Measurements from ENCODE around the gene CBARP.

The CBARP gene

GRCh38 chr19:1245494-1246264, 7.9 kb upstream of the CBARP start:
- H3K9ac ChIP-seq (ENCODE audit: low read length), result no peak overlapping the region
- peak overlapping the region; percentile 31; the same call in 1 of the 2 replicates for H3K27ac ChIP-seq (ENCODE audit: low read depth, low read length)
- no peak overlapping the region for H3K4me3 ChIP-seq (ENCODE audit: insufficient read depth, low read length, poor library complexity, severe bottlenecking)
- H3K36me3 ChIP-seq (ENCODE audit: low read length), result no peaks in the 10 kb centered on the region
- no peaks in the 10 kb centered on the region for H3K27me3 ChIP-seq (ENCODE audit: low read length)
- peak overlapping the region; percentile 56 for H3K4me2 ChIP-seq (ENCODE audit: low read depth, low read length, poor library complexity, severe bottlenecking)
- H3K9me3 ChIP-seq (ENCODE audit: insufficient read depth, low read length), result no peaks in the 10 kb centered on the region
- H3F3A ChIP-seq (ENCODE audit: insufficient read depth), result peaks cover 25% of the 10 kb centered on the region; the same call in 1 of the 2 replicates
- H3K9me2 ChIP-seq (replicated peaks; ENCODE audit: insufficient read depth, low read length), result no peaks in the 10 kb centered on the region
- H3K79me2 ChIP-seq (ENCODE audit: insufficient read depth, low read length), result peaks cover 16% of the 10 kb centered on the region
- no peak overlapping the region for H2AFZ ChIP-seq (ENCODE audit: low read depth, low read length, severe bottlenecking)
- H4K20me1 ChIP-seq (ENCODE audit: low read depth, low read length), result no peaks in the 10 kb centered on the region
- TF ChIP-seq CTCF (IDR thresholded peaks at IDR 0.05; ENCODE audit: insufficient read depth, low read length, poor library complexity, severe bottlenecking) (no peak), EZH2phosphoT487 (conservative IDR thresholded peaks at IDR 0.05; ENCODE audit: low read length) (no peak)

- H3K36me3 ChIP-seq (ENCODE audit: low read length), result no peaks in the 10 kb centered on the region
- peak overlapping the region; percentile 56 for H3K4me2 ChIP-seq (ENCODE audit: low read depth, low read length, poor library complexity, severe bottlenecking)
- peaks cover 13% of the 10 kb centered on the region; the same call in 1 of the 2 replicates for H3K79me2 ChIP-seq (ENCODE audit: insufficient read depth, low read length)
- H3K27me3 ChIP-seq (ENCODE audit: low read length), result no peaks in the 10 kb centered on the region
- H3K9ac ChIP-seq (ENCODE audit: low read length), result peak overlapping the region; percentile 53
- H3F3A ChIP-seq (ENCODE audit: insufficient read depth), result peaks cover 25% of the 10 kb centered on the region; the same call in 1 of the 2 replicates
- TF ChIP-seq EZH2phosphoT487 (conservative IDR thresholded peaks at IDR 0.05; ENCODE audit: low read length), result no peak
- no peak for TF ChIP-seq CTCF (IDR thresholded peaks at IDR 0.05; ENCODE audit: insufficient read depth, low read length, poor library complexity, severe bottlenecking)
- peak overlapping the region; percentile 18 for H3K4me3 ChIP-seq (ENCODE audit: insufficient read depth, low read length, poor library complexity, severe bottlenecking)
- no peak overlapping the region for H2AFZ ChIP-seq (ENCODE audit: low read depth, low read length, severe bottlenecking)
- no peaks in the 10 kb centered on the region for H4K20me1 ChIP-seq (ENCODE audit: low read depth, low read length)
- H3K9me3 ChIP-seq (ENCODE audit: insufficient read depth, low read length), result no peaks in the 10 kb centered on the region
- no peaks in the 10 kb centered on the region for H3K9me2 ChIP-seq (replicated peaks; ENCODE audit: insufficient read depth, low read length)
- H3K27ac ChIP-seq (ENCODE audit: low read depth, low read length), result peak overlapping the region; percentile 66
Measured at GRCh38 chr19:1244693-1245451, 7.1 kb upstream of the CBARP start.

GRCh38 chr19:1243768-1244692, 6.2 kb upstream of the CBARP start:
- peak overlapping the region; percentile 66 for H3K27ac ChIP-seq (ENCODE audit: low read depth, low read length)
- H3F3A ChIP-seq (ENCODE audit: insufficient read depth), result peaks cover 31% of the 10 kb centered on the region
- H3K4me3 ChIP-seq (ENCODE audit: insufficient read depth, low read length, poor library complexity, severe bottlenecking), result peak overlapping the region; percentile 18
- no peak overlapping the region for H2AFZ ChIP-seq (ENCODE audit: low read depth, low read length, severe bottlenecking)
- no peaks in the 10 kb centered on the region for H3K36me3 ChIP-seq (ENCODE audit: low read length)
- H4K20me1 ChIP-seq (ENCODE audit: low read depth, low read length), result no peaks in the 10 kb centered on the region
- H3K4me2 ChIP-seq (ENCODE audit: low read depth, low read length, poor library complexity, severe bottlenecking), result peak overlapping the region; percentile 84
- H3K9me3 ChIP-seq (ENCODE audit: insufficient read depth, low read length), result no peaks in the 10 kb centered on the region
- no peaks in the 10 kb centered on the region for H3K9me2 ChIP-seq (replicated peaks; ENCODE audit: insufficient read depth, low read length)
- peak overlapping the region; percentile 53 for H3K9ac ChIP-seq (ENCODE audit: low read length)
- H3K27me3 ChIP-seq (ENCODE audit: low read length), result no peaks in the 10 kb centered on the region
- peaks cover 11% of the 10 kb centered on the region; the same call in 1 of the 2 replicates for H3K79me2 ChIP-seq (ENCODE audit: insufficient read depth, low read length)
- peak; percentile 84 for TF ChIP-seq CTCF (IDR thresholded peaks at IDR 0.05; ENCODE audit: insufficient read depth, low read length, poor library complexity, severe bottlenecking)
- TF ChIP-seq EZH2phosphoT487 (conservative IDR thresholded peaks at IDR 0.05; ENCODE audit: low read length), result no peak

Measured in SU-DHL-6 (cell line).